ENCODE measurements around the gene LRFN4. TPM values are rescaled to one million over a fixed set of nuclear protein-coding genes. Genes with fewer than 3 reads are reported as not detected.

Gene LRFN4
- total RNA-seq, 6 experiments from 2014 or later = 0.48 to 4.7 (median 1.1) TPM

GRCh38 chr11:66870131-66870530 lies 13.3 kb downstream of the LRFN4 start:
- Histone ChIP-seq H3K27me3 (no peaks in the 10 kb centered on the region), H3K36me3 (peaks cover 0 to 67% (median 32%) of the 10 kb centered on the region in 4 donors), H3K4me3 (no peak overlapping the region), H3K4me1 (no peaks in the 10 kb centered on the region), H3K27ac (no peak overlapping the region), H3K9me3 (no peaks in the 10 kb centered on the region)
- no peak for ATAC-seq
- TF ChIP-seq CTCF (IDR thresholded peaks at IDR 0.05) = no peak
- no peak for TF ChIP-seq POLR2A (IDR thresholded peaks at IDR 0.05)
- DNase-seq = no peak
- WGBS (ENCODE audit: insufficient coverage, low coverage, low lambda C conversion rate, missing lambda C conversion rate) = no CpG with 5 or more reads among the region's 16 CpGs
- intact Hi-C loops (cut with DNase I) = no loop called here

GRCh38 chr11:66870616-66871520 lies 14.0 kb downstream of the LRFN4 start:
- H3K36me3 ChIP-seq = peaks cover 0 to 60% (median 30%) of the 10 kb centered on the region in 4 donors
- ATAC-seq (no peak), DNase-seq (peak in 1 of 3 donors; percentile 56)
- H3K27ac ChIP-seq = no peak overlapping the region
- 70% methylated on average over 8 of the region's 39 CpGs for WGBS (ENCODE audit: insufficient coverage, low coverage, low lambda C conversion rate, missing lambda C conversion rate)
- H3K4me3 ChIP-seq = no peak overlapping the region
- no peaks in the 10 kb centered on the region for H3K27me3 ChIP-seq
- TF ChIP-seq POLR2A (IDR thresholded peaks at IDR 0.05) = no peak
- TF ChIP-seq CTCF (IDR thresholded peaks at IDR 0.05) = no peak
- no peaks in the 10 kb centered on the region for H3K9me3 ChIP-seq
- intact Hi-C loops (cut with DNase I) = no loop called here
- H3K4me1 ChIP-seq = no peaks in the 10 kb centered on the region

GRCh38 chr11:66871521-66871901 lies 14.6 kb downstream of the LRFN4 start:
- WGBS (ENCODE audit: insufficient coverage, low coverage, low lambda C conversion rate, missing lambda C conversion rate) = 90% methylated on average over 4 of the region's 18 CpGs
- ATAC-seq (no peak), DNase-seq (no peak)
- Histone ChIP-seq H3K9me3 (no peaks in the 10 kb centered on the region), H3K36me3 (peaks cover 0 to 53% (median 27%) of the 10 kb centered on the region in 4 donors), H3K4me3 (no peak overlapping the region), H3K27ac (no peak overlapping the region), H3K27me3 (no peaks in the 10 kb centered on the region), H3K4me1 (peaks cover 0 to 6% (median 0%) of the 10 kb centered on the region in 4 donors)
- intact Hi-C loops (cut with DNase I) = no loop called here
- TF ChIP-seq POLR2A (IDR thresholded peaks at IDR 0.05) (no peak), CTCF (IDR thresholded peaks at IDR 0.05) (no peak)

- DNase-seq (no peak), ATAC-seq (no peak)
- Histone ChIP-seq H3K9me3 (no peaks in the 10 kb centered on the region), H3K27me3 (no peaks in the 10 kb centered on the region), H3K27ac (no peak overlapping the region), H3K4me3 (no peak overlapping the region), H3K4me1 (peaks cover 0 to 33% (median 6%) of the 10 kb centered on the region in 4 donors), H3K36me3 (peaks cover 0 to 29% (median 14%) of the 10 kb centered on the region in 4 donors)
- 73% methylated on average over 5 of the region's 6 CpGs for WGBS (ENCODE audit: insufficient coverage, low coverage, low lambda C conversion rate, missing lambda C conversion rate)
- TF ChIP-seq CTCF (IDR thresholded peaks at IDR 0.05) (no peak), POLR2A (IDR thresholded peaks at IDR 0.05) (no peak)
- intact Hi-C loops (cut with DNase I) = no loop called here
Observed at GRCh38 chr11:66874232-66874631, 17.4 kb downstream of the LRFN4 start.
